ENCODE results near the gene CHGA. TPM values are rescaled to one million over a fixed set of nuclear protein-coding genes. Genes with fewer than 3 reads are reported as not detected.

Gene CHGA
- total and polyA plus RNA-seq, 2 experiments from 2014 or later = 40.5 to 61.3 TPM

- H3K4me3 ChIP-seq = no peak overlapping the region
- H3K27ac ChIP-seq = no peak overlapping the region
- no peaks in the 10 kb centered on the region for H3K9me2 ChIP-seq (replicated peaks; ENCODE audit: insufficient read depth)
- no peaks in the 10 kb centered on the region for H4K20me1 ChIP-seq (ENCODE audit: insufficient read depth, poor library complexity, severe bottlenecking)
- peaks cover 5% of the 10 kb centered on the region for H3K27me3 ChIP-seq
- H3K9me3 ChIP-seq (ENCODE audit: low read depth) = no peaks in the 10 kb centered on the region
- no peaks in the 10 kb centered on the region for H3K79me2 ChIP-seq
- H3K4me1 ChIP-seq (ENCODE audit: insufficient read depth) = no peaks in the 10 kb centered on the region
- no peaks in the 10 kb centered on the region for H3K36me3 ChIP-seq (replicated peaks; ENCODE audit: insufficient read depth, low read depth)
- 78% methylated on average over 4 of the region's 4 CpGs for WGBS (ENCODE audit: low lambda C conversion rate, missing lambda C conversion rate)
- H3K4me2 ChIP-seq = no peak overlapping the region
- DNase-seq (ENCODE audit: low spot score) = no peak
- TF ChIP-seq CTCF (IDR thresholded peaks at IDR 0.05; ENCODE audit: poor library complexity) (no peak), EZH2 (IDR thresholded peaks at IDR 0.05; ENCODE audit: borderline replicate concordance) (no peak), EZH2phosphoT487 (IDR thresholded peaks at IDR 0.05; ENCODE audit: low read depth, severe bottlenecking, unreplicated experiment) (no peak)
- no peak overlapping the region for H2AFZ ChIP-seq
Observed at GRCh38 chr14:92916201-92916600, 6.7 kb upstream of the CHGA start.

GRCh38 chr14:92917041-92917940 lies 5.7 kb upstream of the CHGA start:
- Histone ChIP-seq H3K27me3 (peaks cover 14% of the 10 kb centered on the region), H3K36me3 (replicated peaks; ENCODE audit: insufficient read depth, low read depth) (no peaks in the 10 kb centered on the region), H2AFZ (no peak overlapping the region), H4K20me1 (ENCODE audit: insufficient read depth, poor library complexity, severe bottlenecking) (no peaks in the 10 kb centered on the region), H3K9me2 (replicated peaks; ENCODE audit: insufficient read depth) (no peaks in the 10 kb centered on the region), H3K4me2 (no peak overlapping the region), H3K4me1 (ENCODE audit: insufficient read depth) (no peaks in the 10 kb centered on the region), H3K4me3 (no peak overlapping the region), H3K9me3 (ENCODE audit: low read depth) (no peaks in the 10 kb centered on the region), H3K79me2 (no peaks in the 10 kb centered on the region), H3K27ac (no peak overlapping the region)
- TF ChIP-seq CTCF (IDR thresholded peaks at IDR 0.05; ENCODE audit: poor library complexity) (no peak), EZH2 (IDR thresholded peaks at IDR 0.05; ENCODE audit: borderline replicate concordance) (no peak), EZH2phosphoT487 (IDR thresholded peaks at IDR 0.05; ENCODE audit: low read depth, severe bottlenecking, unreplicated experiment) (no peak)
- 66% methylated on average over 14 of the region's 14 CpGs for WGBS (ENCODE audit: low lambda C conversion rate, missing lambda C conversion rate)
- DNase-seq (ENCODE audit: low spot score) = no peak

- H3K79me2 ChIP-seq = no peaks in the 10 kb centered on the region
- TF ChIP-seq CTCF (IDR thresholded peaks at IDR 0.05; ENCODE audit: poor library complexity) (no peak), EZH2 (IDR thresholded peaks at IDR 0.05; ENCODE audit: borderline replicate concordance) (no peak), EZH2phosphoT487 (IDR thresholded peaks at IDR 0.05; ENCODE audit: low read depth, severe bottlenecking, unreplicated experiment) (no peak)
- WGBS (ENCODE audit: low lambda C conversion rate, missing lambda C conversion rate) = 73% methylated on average over 6 of the region's 7 CpGs
Observed at GRCh38 chr14:92917956-92918355, 5.0 kb upstream of the CHGA start.

More at GRCh38 chr14:92917956-92918355, 5.0 kb upstream of the CHGA start:
- no peaks in the 10 kb centered on the region for H3K9me2 ChIP-seq (replicated peaks; ENCODE audit: insufficient read depth)
- H3K9me3 ChIP-seq (ENCODE audit: low read depth) = no peaks in the 10 kb centered on the region
- no peak overlapping the region for H2AFZ ChIP-seq
- H3K4me2 ChIP-seq = no peak overlapping the region
- no peaks in the 10 kb centered on the region for H4K20me1 ChIP-seq (ENCODE audit: insufficient read depth, poor library complexity, severe bottlenecking)
- no peak overlapping the region for H3K27ac ChIP-seq
- no peak for DNase-seq (ENCODE audit: low spot score)
- peaks cover 20% of the 10 kb centered on the region for H3K27me3 ChIP-seq
- H3K36me3 ChIP-seq (replicated peaks; ENCODE audit: insufficient read depth, low read depth) = no peaks in the 10 kb centered on the region
- H3K4me3 ChIP-seq = no peak overlapping the region
- no peaks in the 10 kb centered on the region for H3K4me1 ChIP-seq (ENCODE audit: insufficient read depth)

All from hepatocyte (in vitro differentiated cells).